K562 (cell line): Measurements from ENCODE around the gene LRRC8E. TPM values are rescaled to one million over a fixed set of nuclear protein-coding genes. Genes with fewer than 3 reads are reported as not detected.

ENCODE experiments used
- ATAC-seq: fragments of 200-7000 bp; cut with Tn5 transposase; 3 replicates; pipeline ENCODE4 v1.9.1; 2020; ENCODE audit warnings: moderate library complexity
- BruUV-seq: library from RNA; stranded (reverse); fragments of 400-500 nt; replicated peaks from 2 replicates; lab custom pipeline; 2021; lab: Mats Ljungman, UMichigan
- CTCF ChIA-PET: fragments of 300-600 bp; formaldehyde crosslinking; extraction: SDS; loops from one replicate; lab custom pipeline; 2021; ENCODE audit warnings: low intra/inter-chr PET ratio; lab: Yijun Ruan, JAX
- POLR2A ChIA-PET: fragments of 300-600, 350-650 bp; sonication (Branson Sonifier 250); formaldehyde crosslinking; extraction: SDS; loops from one replicate; lab custom pipeline; 2021; ENCODE audit warnings: antibody characterized with exemption, inconsistent platforms; lab: Yijun Ruan, JAX
- DNase-seq, 4 experiments: peaks; one replicate each; pipeline versions ENCODE4 v3.0.0 to v3.0.0-alpha.2; 2011 to 2018; ENCODE audit warnings: low spot score in 3 of 4, mixed read lengths in 3 of 4; ENCODE audit errors: extremely low read depth in 1 of 4
- FAIRE-seq: peaks from 2 replicates; lab custom pipeline; 2011; peaks lifted over from hg19 to GRCh38; lab: Jason Lieb, UNC
- H2AFZ ChIP-seq: 2 replicates; pipeline ENCODE4 v1.6.0; 2011; ENCODE audit warnings: low read depth, low read length, control low read depth, inconsistent platforms
- H3K27ac ChIP-seq: fragments of 200-600 bp; 3 replicates; pipeline ENCODE4 v1.8.0; 2011; ENCODE audit warnings: low read depth, mild to moderate bottlenecking, control low read depth, inconsistent platforms, low read length, moderate library complexity, mixed read lengths; ENCODE audit errors: extremely low read depth
- H3K27me3 ChIP-seq, 2 experiments: fragments of 300-600 bp in 1 of 2; 2 replicates in 1 of 2; 3 replicates in 1 of 2; pipeline versions ENCODE4 v1.6.0 to v1.8.0; 2011; ENCODE audit warnings: inconsistent platforms in 2 of 2, low read length in 2 of 2, mild to moderate bottlenecking in 1 of 2, mixed read lengths in 1 of 2, moderate library complexity in 1 of 2; ENCODE audit not compliant: control insufficient read depth in 2 of 2, insufficient read depth in 2 of 2
- H3K36me3 ChIP-seq: fragments of 300-600 bp; 3 replicates; pipeline ENCODE4 v1.8.0; 2011; ENCODE audit warnings: mild to moderate bottlenecking, low read length, inconsistent platforms; ENCODE audit not compliant: control insufficient read depth, insufficient read depth
- H3K4me1 ChIP-seq, 2 experiments: fragments of 200-600 bp in 1 of 2; replicated peaks in 1 of 2; 2 replicates in 1 of 2; 3 replicates in 1 of 2; pipeline versions ENCODE4 v1.5.1 to v1.8.0; 2011; ENCODE audit warnings: inconsistent platforms in 2 of 2, low read length in 2 of 2, mild to moderate bottlenecking in 1 of 2, mixed read lengths in 1 of 2, moderate library complexity in 1 of 2; ENCODE audit not compliant: control insufficient read depth in 2 of 2, insufficient read depth in 2 of 2
- H3K4me2 ChIP-seq: 2 replicates; pipeline ENCODE4 v1.6.1; 2011; ENCODE audit warnings: low read length, control low read depth, inconsistent platforms, mixed read lengths; ENCODE audit not compliant: insufficient read depth
- H3K4me3 ChIP-seq: fragments of 200-600 bp; sonication (generic), shearing (Covaris generic); 2 replicates; pipeline ENCODE4 v1.5.1; 2016; ENCODE audit warnings: control low read depth, inconsistent platforms
- H3K79me2 ChIP-seq: fragments of 200-600 bp; 3 replicates; pipeline ENCODE4 v1.8.0; 2011; ENCODE audit warnings: low read length, inconsistent platforms; ENCODE audit not compliant: control insufficient read depth, insufficient read depth
- H3K9ac ChIP-seq, 2 experiments: 2 replicates each; pipeline versions ENCODE4 v1.6.0 to v1.6.1; 2011; ENCODE audit warnings: low read depth in 2 of 2, low read length in 2 of 2, control low read depth in 1 of 2, inconsistent platforms in 1 of 2, mild to moderate bottlenecking in 1 of 2, mixed read lengths in 1 of 2; ENCODE audit not compliant: insufficient read depth in 1 of 2
- H3K9me1 ChIP-seq: one replicate; pipeline ENCODE4 v1.6.0; 2011; ENCODE audit warnings: inconsistent platforms, mild to moderate bottlenecking, low read length, moderate library complexity; ENCODE audit not compliant: control insufficient read depth, insufficient read depth
- H3K9me3 ChIP-seq: replicated peaks from 2 replicates; pipeline ENCODE4 v1.5.1; 2011; ENCODE audit warnings: low read depth, low read length, inconsistent platforms; ENCODE audit not compliant: control insufficient read depth, insufficient read depth
- H4K20me1 ChIP-seq: replicated peaks from 2 replicates; pipeline ENCODE4 v1.6.1; 2011; ENCODE audit warnings: low read length, inconsistent platforms, mixed read lengths; ENCODE audit not compliant: control insufficient read depth, insufficient read depth
- HDAC8 ChIP-seq: fragments of 450-650 bp; IDR thresholded peaks from 2 replicates; pipeline ENCODE4 v1.6.1; 2016; ENCODE audit warnings: mild to moderate bottlenecking, missing genetic modification characterization, moderate library complexity, missing compliant biosample characterization
- SUPT5H ChIP-seq: fragments of 450-650 bp; IDR thresholded peaks from 2 replicates; pipeline ENCODE4 v1.6.1; 2016
- ZNF23 ChIP-seq: fragments of 250-450 bp; sonication (Bioruptor Pico); IDR thresholded peaks from 2 replicates; pipeline ENCODE4 v1.4.0; 2020; ENCODE audit warnings: mild to moderate bottlenecking
- WGBS: fragments of 100-300 bp; shearing (Covaris generic); methylation state at CpG from one replicate; pipeline ENCODE4 v1.1.6; 2016; ENCODE audit warnings: low coverage, mixed read lengths; ENCODE audit not compliant: insufficient coverage; ENCODE audit errors: missing lambda C conversion rate; 5-methylcytosine and 5-hydroxymethylcytosine counted together
- in situ Hi-C: fragments of 300-500 bp; cut with MboI; formaldehyde crosslinking; loops from 4 replicates; pipeline ENCODE4 v1.15.0; 2018; ENCODE audit warnings: inconsistent platforms, mixed read lengths
- intact Hi-C: fragments of 100-400 bp; cut with micrococcal nuclease; formaldehyde crosslinking; loops from 2 replicates; pipeline ENCODE4 v1.14.2; 2022
- polyA plus RNA-seq, 8 experiments: library from polyadenylated mRNA; depleted of rRNA in 4 of 8; stranded (reverse) in 5 of 8; unstranded in 3 of 8; fragments of >200 nt; fragmentation: Nextera tagmentation in 2 of 8; fragmentation: Illumina TruSeq in 1 of 8; extraction: Ambion mirVana in 2 of 8; extraction: Trizol in 1 of 8; gene quantifications; 2 replicates each; pipeline versions ENCODE4 v1.2.1 to v1.2.3, GENCODE V29; 2011 to 2014; ENCODE audit warnings: inconsistent platforms in 1 of 8, missing spikeins in 1 of 8
- total RNA-seq, 7 experiments: library from RNA; depleted of rRNA in 6 of 7; stranded (reverse); fragments of >200 nt in 6 of 7; fragmentation: Illumina TruSeq in 2 of 7; extraction: Trizol in 2 of 7; gene quantifications; 2 replicates each; pipeline versions ENCODE4 v1.2.1 to v1.2.3, GENCODE V29; 2011 to 2021; ENCODE audit warnings: low replicate concordance in 1 of 7
- TF ChIP-seq, protein P1 (sequence below): fragments of 250-450 bp; sonication (Bioruptor Pico); IDR thresholded peaks from 2 replicates; pipeline ENCODE4 v1.4.0; 2020; ENCODE audit warnings: mild to moderate bottlenecking, moderate library complexity
- TF ChIP-seq, protein P2 (sequence below): fragments of 450-650 bp; IDR thresholded peaks from 2 replicates; pipeline ENCODE4 v1.6.1; 2016; ENCODE audit warnings: borderline replicate concordance

The LRRC8E gene
- total and polyA plus RNA-seq, 9 of the 15 experiments (the other 6 are each of a cell fraction or from before 2014, with no cell fraction given) = 0.08 to 5.7 (median 3.5) TPM; not detected in 1

DNA sequence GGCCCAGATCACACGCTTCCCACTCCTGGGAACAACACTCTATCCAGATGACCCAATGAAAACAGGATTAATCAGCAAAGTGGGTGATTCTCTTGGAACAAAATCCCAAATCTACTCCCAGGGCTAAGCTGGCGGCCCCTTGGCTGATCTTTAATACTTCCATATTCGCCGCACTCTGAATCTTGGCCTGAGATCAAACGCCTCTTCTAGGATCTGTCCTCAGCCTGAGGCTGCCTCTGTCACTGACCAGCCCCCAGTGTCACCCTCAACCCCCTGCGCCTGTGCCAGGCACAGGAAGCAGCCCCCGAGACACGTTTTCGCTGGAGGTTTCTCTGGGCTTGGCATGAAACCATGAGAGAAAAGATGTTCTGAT lies 40.0 kb downstream of the LRRC8E start:
- H3K9me1 ChIP-seq = no peaks in the 10 kb centered on the region
- H3K36me3 ChIP-seq = peaks cover 53% of the 10 kb centered on the region; the same call in 2 of the 3 replicates
- H3K27ac ChIP-seq = no peak overlapping the region; the same call in 2 of the 3 replicates
- peaks cover 11 to 82% of the 10 kb centered on the region in 2 experiments for H3K4me1 ChIP-seq
- H3K79me2 ChIP-seq = no peaks in the 10 kb centered on the region
- H4K20me1 ChIP-seq = peaks cover 21% of the 10 kb centered on the region
- no peak for FAIRE-seq
- TF ChIP-seq, protein P1, sequence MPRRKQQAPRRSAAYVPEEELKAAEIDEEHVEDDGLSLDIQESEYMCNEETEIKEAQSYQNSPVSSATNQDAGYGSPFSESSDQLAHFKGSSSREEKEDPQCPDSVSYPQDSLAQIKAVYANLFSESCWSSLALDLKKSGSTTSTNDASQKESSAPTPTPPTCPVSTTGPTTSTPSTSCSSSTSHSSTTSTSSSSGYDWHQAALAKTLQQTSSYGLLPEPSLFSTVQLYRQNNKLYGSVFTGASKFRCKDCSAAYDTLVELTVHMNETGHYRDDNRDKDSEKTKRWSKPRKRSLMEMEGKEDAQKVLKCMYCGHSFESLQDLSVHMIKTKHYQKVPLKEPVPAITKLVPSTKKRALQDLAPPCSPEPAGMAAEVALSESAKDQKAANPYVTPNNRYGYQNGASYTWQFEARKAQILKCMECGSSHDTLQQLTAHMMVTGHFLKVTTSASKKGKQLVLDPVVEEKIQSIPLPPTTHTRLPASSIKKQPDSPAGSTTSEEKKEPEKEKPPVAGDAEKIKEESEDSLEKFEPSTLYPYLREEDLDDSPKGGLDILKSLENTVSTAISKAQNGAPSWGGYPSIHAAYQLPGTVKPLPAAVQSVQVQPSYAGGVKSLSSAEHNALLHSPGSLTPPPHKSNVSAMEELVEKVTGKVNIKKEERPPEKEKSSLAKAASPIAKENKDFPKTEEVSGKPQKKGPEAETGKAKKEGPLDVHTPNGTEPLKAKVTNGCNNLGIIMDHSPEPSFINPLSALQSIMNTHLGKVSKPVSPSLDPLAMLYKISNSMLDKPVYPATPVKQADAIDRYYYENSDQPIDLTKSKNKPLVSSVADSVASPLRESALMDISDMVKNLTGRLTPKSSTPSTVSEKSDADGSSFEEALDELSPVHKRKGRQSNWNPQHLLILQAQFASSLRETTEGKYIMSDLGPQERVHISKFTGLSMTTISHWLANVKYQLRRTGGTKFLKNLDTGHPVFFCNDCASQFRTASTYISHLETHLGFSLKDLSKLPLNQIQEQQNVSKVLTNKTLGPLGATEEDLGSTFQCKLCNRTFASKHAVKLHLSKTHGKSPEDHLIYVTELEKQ (CRISPR knock-in tag) = no peak
- TF ChIP-seq, protein P2, sequence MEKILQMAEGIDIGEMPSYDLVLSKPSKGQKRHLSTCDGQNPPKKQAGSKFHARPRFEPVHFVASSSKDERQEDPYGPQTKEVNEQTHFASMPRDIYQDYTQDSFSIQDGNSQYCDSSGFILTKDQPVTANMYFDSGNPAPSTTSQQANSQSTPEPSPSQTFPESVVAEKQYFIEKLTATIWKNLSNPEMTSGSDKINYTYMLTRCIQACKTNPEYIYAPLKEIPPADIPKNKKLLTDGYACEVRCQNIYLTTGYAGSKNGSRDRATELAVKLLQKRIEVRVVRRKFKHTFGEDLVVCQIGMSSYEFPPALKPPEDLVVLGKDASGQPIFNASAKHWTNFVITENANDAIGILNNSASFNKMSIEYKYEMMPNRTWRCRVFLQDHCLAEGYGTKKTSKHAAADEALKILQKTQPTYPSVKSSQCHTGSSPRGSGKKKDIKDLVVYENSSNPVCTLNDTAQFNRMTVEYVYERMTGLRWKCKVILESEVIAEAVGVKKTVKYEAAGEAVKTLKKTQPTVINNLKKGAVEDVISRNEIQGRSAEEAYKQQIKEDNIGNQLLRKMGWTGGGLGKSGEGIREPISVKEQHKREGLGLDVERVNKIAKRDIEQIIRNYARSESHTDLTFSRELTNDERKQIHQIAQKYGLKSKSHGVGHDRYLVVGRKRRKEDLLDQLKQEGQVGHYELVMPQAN = no peak
- TF ChIP-seq SUPT5H = 0 out of 2 replicates have a peak, but pooled peaks have one; percentile 6
- TF ChIP-seq ZNF23 (CRISPR knock-in tag) = no peak
- no peak for TF ChIP-seq HDAC8 (tag)
- 92% methylated on average over 9 of the region's 9 CpGs for WGBS
- no TSS peak for BruUV-seq
- intact Hi-C loops = no loop called here
- no peaks in the 10 kb centered on the region for H3K27me3 ChIP-seq
- DNase-seq = no peak
- POLR2A ChIA-PET = interaction anchor here (1.3 to 2.7 kb wide), 4 partner anchors 8 to 15 kb away, joined by 6 to 17 read pairs (median 8); partner anchors contain the start of genes SNAPC2 and TIMM44
- peak overlapping the region in 1 of 2 experiments; percentile 62; a peak in 2 of 4 replicates for H3K9ac ChIP-seq
- H3K4me3 ChIP-seq = no peak overlapping the region
- no peak overlapping the region for H2AFZ ChIP-seq
- in situ Hi-C loops = no loop called here
- CTCF ChIA-PET = no interaction called here
- ATAC-seq = no peak
- no peaks in the 10 kb centered on the region for H3K9me3 ChIP-seq
- H3K4me2 ChIP-seq = no peak overlapping the region
